ENCODE data around the gene MDC1.
A peak's percentile ranks its signal among the peaks of the same experiment; 100 is the strongest.
"Not testable (repeated sequence)": the region's sequence is repeated elsewhere in the genome, so short reads cannot be mapped to it uniquely, and the experiment has no call there.

The MDC1 gene

DNA sequence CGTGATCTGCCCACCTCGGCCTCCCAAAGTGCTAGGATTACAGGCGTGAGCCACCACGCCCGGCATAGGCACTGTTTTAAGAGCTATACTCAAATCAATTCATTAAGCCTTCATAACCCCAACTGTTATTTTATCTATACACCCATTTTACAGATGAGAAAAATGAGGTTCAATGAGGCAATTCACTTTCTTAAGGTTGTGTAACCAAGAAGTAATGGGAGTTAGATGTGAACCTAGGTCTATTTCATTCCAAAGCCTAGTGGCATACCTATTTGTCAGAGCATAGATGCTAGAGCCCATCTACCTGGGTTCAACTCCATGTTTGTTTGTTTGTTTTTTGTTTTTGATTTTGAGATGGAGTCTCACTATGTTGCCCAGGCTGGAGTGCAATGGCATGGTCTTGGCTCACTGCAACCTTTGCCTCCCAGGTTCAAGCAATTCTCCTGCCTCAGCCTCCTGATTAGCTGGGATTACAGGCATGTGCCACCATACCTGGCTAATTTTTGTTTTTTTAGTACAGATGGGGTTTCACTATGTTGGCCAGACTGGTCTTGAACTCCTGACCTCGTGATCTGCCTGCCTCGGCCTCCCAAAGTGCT lies 39.4 kb upstream of the MDC1 start:
- peaks cover 14% of the 10 kb centered on the region; the same call in 1 of the 2 replicates for H3K4me1 ChIP-seq (ENCODE audit: insufficient read depth, low read length)
- H3K9me3 ChIP-seq (ENCODE audit: control insufficient read depth, insufficient read depth, low read length); H3K36me3 ChIP-seq (ENCODE audit: insufficient read depth, low read length); H3K9ac ChIP-seq (ENCODE audit: low read depth, low read length): not testable (repeated sequence)

DNA sequence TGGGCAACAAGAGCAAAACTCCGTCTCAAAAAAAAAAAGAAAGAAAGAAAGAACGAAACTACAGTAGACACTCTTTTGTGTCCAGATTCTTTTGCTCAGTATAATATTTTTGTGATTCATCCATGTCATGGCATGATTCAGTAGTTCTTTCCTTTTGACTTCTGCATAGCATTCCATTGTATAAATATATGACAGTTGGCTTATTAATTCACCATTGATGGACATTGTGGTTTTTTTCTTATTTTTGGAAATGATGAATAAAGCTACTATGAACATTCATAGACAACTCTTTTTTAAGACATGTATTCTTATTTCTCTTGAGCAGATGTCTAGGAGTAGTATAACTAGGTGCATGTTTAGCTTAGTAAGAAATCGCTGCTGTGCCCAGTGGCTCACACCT lies 37.5 kb upstream of the MDC1 start:
- Histone ChIP-seq H3K9ac (ENCODE audit: low read depth, low read length) (no peak overlapping the region), H3K9me3 (ENCODE audit: control insufficient read depth, insufficient read depth, low read length) (no peaks in the 10 kb centered on the region), H3K4me1 (ENCODE audit: insufficient read depth, low read length) (peaks cover 11% of the 10 kb centered on the region; the same call in 1 of the 2 replicates), H3K36me3 (ENCODE audit: insufficient read depth, low read length) (no peaks in the 10 kb centered on the region; the same call in 1 of the 2 replicates)

DNA sequence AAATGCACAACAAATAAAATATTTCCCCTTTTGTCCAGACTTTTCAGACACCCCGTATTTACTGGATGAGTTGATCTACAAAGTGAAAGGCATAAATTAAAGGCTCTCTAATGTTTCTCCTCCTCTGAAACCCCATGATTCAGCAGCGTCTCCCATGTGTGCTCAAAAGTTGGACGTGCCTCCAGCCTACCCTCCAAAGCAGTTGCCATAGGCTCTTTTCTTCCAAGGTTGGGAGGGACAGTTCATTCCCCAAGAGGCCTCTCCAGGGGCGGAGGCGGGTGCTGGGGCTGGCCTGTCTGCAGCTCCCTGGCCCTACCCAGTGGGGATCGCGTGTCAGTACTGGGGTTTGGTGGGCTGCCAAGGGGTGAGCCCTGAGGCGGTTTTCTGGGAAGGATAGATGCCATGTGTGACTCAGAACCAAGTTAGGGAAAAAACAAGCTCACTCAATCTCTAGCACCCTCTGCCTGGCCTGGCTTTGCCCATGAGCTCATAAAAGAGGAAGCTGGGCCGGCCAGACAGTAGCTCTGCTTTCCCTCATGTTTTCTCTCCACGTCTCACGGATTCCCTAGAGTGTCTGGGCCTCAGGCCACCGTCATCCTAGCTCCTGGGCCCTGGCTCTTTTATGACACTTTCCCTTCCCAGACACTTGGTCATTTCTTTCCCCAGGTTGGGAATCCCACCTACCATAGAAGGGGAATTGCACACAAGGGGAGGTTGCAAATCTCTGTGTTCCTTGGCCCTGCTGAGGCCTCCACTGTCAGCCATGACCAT lies 35.3 kb upstream of the MDC1 start:
- Histone ChIP-seq H3K9ac (ENCODE audit: low read depth, low read length) (no peak overlapping the region), H3K36me3 (ENCODE audit: insufficient read depth, low read length) (no peaks in the 10 kb centered on the region), H3K4me1 (ENCODE audit: insufficient read depth, low read length) (peaks cover 14% of the 10 kb centered on the region; the same call in 1 of the 2 replicates), H3K9me3 (ENCODE audit: control insufficient read depth, insufficient read depth, low read length) (no peaks in the 10 kb centered on the region)

DNA sequence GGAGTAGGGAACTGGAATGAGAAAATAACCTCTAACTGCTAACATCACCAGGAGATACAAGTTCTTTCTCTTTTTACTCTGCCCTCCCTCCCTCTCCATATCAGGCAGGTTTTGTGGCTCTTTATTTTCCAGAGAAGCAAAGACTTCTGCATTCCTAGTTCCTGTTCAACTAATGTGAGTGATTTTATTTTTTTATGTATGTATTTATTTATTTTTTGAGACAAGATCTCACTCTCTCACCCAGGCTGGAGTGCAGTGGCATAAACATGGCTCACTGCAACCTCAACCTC lies 33.2 kb upstream of the MDC1 start:
- Histone ChIP-seq H3K36me3 (ENCODE audit: insufficient read depth, low read length) (no peaks in the 10 kb centered on the region), H3K9ac (ENCODE audit: low read depth, low read length) (no peak overlapping the region), H3K9me3 (ENCODE audit: control insufficient read depth, insufficient read depth, low read length) (no peaks in the 10 kb centered on the region), H3K4me1 (ENCODE audit: insufficient read depth, low read length) (peaks cover 17% of the 10 kb centered on the region; the same call in 1 of the 2 replicates)

- H3K36me3 ChIP-seq (ENCODE audit: insufficient read depth, low read length): no peaks in the 10 kb centered on the region
- no peak overlapping the region for H3K9ac ChIP-seq (ENCODE audit: low read depth, low read length)
- peaks cover 21% of the 10 kb centered on the region; the same call in 1 of the 2 replicates for H3K4me1 ChIP-seq (ENCODE audit: insufficient read depth, low read length)
- H3K9me3 ChIP-seq (ENCODE audit: control insufficient read depth, insufficient read depth, low read length): no peaks in the 10 kb centered on the region
Observed at GRCh38 chr6:30749554-30750378, 32.7 kb upstream of the MDC1 start.

DNA sequence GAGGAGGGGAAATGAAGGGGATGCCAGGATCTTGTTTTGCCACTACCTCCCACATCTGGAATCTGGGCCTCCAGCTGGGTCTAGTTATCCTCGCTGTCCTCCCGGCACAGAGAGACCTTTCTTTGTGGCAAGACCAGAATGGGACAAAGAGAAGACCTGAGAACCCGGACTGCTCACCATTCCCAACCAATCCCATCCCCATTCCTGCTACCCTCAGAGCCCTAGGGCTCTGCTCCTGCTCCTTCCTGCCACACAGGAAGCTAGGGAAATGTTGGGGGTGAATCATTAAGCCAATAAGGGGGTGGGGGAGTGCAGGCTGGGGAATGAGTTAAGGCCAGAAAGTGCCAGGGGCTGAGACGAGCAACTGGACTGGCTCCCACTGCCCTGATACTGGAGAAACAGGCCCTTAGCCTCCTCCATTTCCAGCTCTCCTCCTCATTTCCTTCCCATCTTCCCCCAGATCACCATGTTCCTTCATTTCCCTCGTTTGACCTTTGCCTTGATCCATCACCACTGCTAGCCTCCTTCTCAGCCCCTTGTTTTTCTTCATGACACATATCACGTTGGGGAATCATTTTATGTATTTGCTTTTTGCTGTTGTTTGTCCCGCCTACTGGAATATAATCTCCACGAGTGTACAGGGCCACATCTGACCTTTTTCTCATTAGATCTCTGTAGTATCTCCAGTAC lies 31.9 kb upstream of the MDC1 start:
- Histone ChIP-seq H3K4me1 (ENCODE audit: insufficient read depth, low read length) (peaks cover 21% of the 10 kb centered on the region; the same call in 1 of the 2 replicates), H3K9ac (ENCODE audit: low read depth, low read length) (no peak overlapping the region), H3K36me3 (ENCODE audit: insufficient read depth, low read length) (no peaks in the 10 kb centered on the region), H3K9me3 (ENCODE audit: control insufficient read depth, insufficient read depth, low read length) (no peaks in the 10 kb centered on the region)

DNA sequence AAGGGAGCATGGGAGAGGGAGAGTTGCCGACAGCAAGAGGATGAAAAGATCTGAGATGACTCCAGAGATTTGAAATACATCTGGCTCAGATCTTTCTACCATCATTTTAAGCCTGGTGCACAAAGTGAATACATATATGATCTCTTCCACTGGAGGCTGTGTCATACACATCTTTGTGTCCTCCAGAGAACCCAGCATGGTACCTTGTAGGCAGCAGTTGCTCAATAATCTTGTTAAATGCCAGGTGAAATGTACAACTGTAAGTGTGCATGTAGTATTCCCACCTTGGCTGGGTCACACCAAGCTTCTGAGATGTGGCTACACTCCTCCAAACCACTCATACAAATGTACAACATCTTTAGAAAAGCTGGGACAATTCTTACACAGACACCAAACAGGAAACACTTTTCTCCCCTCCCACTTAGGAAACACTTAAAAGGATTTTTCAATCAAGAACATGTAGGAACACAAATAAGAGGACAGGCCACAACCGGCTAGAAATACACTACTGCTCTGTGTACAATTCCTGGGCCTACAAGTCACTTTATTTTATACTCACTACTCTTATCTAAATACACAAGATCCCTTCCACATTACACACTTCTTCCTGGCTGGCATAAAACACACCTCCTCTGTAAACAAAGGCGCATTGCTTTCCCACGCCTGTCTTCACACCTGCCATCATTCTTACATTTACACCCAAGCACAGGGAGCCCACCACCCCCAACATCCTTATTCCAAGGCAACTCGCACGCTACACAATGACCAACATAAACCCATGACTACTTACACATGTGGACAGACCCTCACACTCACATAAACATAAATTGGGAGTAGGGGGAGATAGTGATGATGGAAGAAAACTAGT lies 31.1 kb upstream of the MDC1 start:
- Histone ChIP-seq H3K9ac (ENCODE audit: low read depth, low read length) (no peak overlapping the region), H3K4me1 (ENCODE audit: insufficient read depth, low read length) (peaks cover 21% of the 10 kb centered on the region; the same call in 1 of the 2 replicates), H3K9me3 (ENCODE audit: control insufficient read depth, insufficient read depth, low read length) (no peaks in the 10 kb centered on the region), H3K36me3 (ENCODE audit: insufficient read depth, low read length) (0 out of 2 replicates have a peak, but pooled peaks cover 5% of the 10 kb centered on the region)

DNA sequence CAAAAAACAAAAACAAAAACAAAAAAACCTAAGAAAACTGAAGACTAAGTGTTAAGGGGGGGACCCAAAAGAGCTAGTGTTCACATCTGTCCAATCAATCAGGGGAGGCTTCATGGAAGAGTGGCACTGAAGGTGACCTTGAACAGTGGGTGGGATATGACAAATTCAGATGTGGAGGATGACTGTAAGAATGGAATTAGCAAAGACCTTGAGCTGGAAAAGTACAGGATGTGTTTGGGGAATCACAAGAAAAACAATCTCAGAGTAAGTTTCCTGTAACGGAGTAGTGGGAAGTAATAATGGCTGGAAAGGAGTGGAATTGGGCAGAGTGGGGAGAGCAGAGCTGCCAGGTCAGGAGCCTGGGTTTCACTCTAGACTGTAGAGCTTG lies 30.2 kb upstream of the MDC1 start:
- H3K9me3 ChIP-seq (ENCODE audit: control insufficient read depth, insufficient read depth, low read length): no peaks in the 10 kb centered on the region
- no peak overlapping the region for H3K9ac ChIP-seq (ENCODE audit: low read depth, low read length)
- 0 out of 2 replicates have a peak, but pooled peaks cover 5% of the 10 kb centered on the region for H3K36me3 ChIP-seq (ENCODE audit: insufficient read depth, low read length)
- H3K4me1 ChIP-seq (ENCODE audit: insufficient read depth, low read length): peaks cover 21% of the 10 kb centered on the region; the same call in 1 of the 2 replicates

DNA sequence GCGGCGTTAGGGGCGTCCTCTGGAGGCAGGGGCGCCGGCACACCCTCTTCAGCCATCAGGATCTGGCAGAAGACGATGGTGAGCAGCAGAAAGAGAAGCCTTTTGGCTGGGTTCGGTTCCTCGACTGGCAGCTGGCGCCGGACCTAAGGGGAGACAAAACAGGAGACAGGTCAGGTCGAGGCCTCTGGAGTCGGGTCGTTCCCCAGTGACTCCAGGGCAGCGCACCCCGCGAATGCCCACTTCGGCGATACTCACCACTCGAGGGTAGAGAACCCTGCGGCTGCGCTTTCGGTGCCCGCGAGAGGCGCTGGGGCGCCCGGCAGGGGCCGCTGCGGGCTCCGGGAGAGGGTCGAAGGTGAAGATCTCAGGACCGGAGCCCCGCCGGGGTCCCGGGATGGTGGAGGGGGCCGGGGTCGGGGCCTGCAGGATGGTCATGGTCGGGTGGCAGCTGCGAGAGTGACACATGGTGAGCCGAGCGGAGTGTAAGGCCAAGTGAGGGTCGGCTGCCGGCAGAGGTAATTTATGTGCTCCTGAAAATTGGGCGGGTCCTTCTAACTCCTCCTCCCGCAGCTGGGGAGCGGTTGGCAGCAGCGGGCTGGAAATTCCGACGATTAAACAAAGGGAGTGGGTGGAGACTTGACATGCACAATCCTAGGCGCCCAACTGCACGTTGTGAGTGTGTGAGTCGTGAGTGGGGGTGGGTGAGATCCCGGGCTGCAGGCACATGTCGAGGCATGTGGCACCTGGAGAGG lies 27.1 kb upstream of the MDC1 start, which contains the start of gene IER3:
IER3 (minus strand) TSS at position 494 of the 752 bp plus-strand sequence; CDS start at position 465, 29 bp downstream.
- no peaks in the 10 kb centered on the region for H3K9me3 ChIP-seq (ENCODE audit: control insufficient read depth, insufficient read depth, low read length)
- peaks cover 16% of the 10 kb centered on the region; the same call in 1 of the 2 replicates for H3K36me3 ChIP-seq (ENCODE audit: insufficient read depth, low read length)
- peaks cover 21% of the 10 kb centered on the region; the same call in 1 of the 2 replicates for H3K4me1 ChIP-seq (ENCODE audit: insufficient read depth, low read length)
- peak within 1 kb of the TSS; percentile 85 for H3K9ac ChIP-seq (ENCODE audit: low read depth, low read length)

DNA sequence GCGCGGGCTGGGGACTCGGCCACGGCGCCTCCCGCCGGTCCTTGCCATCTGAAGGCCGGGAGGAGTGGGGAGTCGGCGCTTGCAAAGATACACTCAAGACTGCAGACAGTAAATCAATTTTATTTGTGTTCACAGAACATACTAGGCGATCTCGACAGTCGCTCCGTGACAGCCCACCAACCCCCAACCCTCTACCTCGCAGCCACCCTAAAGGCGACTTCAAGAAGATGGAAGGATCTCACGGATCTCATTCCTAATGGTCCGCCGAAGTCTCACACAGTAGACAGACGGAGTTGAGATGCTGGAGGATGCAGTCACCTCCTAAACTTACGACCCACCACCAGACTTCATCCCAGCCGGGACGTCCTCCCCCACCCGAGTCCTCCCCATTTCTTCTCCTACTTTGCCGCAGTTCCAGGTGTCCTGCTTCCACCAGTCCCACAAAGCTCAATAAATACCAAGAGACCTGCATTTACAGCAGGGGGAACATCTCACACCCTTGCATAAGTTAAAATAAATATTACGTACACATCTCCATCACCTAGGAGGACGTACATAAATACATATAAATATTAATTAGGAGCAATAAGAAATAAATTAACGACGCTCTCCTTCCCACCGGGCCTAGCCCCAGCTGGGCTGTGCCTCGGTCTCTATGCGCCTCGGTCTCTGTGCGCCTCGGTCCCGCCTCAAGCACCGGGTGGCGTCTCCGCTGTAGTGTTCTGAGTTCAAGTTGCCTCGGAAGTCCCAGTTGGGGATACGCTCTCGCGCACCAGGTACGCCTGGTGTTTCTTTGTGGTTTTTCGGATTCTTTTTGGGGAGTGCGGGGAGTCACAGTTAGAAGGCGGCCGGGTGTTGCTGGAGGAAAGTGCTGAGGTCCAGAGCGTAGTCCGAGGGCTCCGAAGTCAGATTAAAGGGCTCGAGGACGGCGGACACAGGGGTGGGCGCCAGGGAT lies 26.3 kb upstream of the MDC1 start:
- Histone ChIP-seq H3K9ac (ENCODE audit: low read depth, low read length) (peak overlapping the region; percentile 85), H3K4me1 (ENCODE audit: insufficient read depth, low read length) (peaks cover 13% of the 10 kb centered on the region; the same call in 1 of the 2 replicates), H3K36me3 (ENCODE audit: insufficient read depth, low read length) (peaks cover 22% of the 10 kb centered on the region), H3K9me3 (ENCODE audit: control insufficient read depth, insufficient read depth, low read length) (no peaks in the 10 kb centered on the region)

DNA sequence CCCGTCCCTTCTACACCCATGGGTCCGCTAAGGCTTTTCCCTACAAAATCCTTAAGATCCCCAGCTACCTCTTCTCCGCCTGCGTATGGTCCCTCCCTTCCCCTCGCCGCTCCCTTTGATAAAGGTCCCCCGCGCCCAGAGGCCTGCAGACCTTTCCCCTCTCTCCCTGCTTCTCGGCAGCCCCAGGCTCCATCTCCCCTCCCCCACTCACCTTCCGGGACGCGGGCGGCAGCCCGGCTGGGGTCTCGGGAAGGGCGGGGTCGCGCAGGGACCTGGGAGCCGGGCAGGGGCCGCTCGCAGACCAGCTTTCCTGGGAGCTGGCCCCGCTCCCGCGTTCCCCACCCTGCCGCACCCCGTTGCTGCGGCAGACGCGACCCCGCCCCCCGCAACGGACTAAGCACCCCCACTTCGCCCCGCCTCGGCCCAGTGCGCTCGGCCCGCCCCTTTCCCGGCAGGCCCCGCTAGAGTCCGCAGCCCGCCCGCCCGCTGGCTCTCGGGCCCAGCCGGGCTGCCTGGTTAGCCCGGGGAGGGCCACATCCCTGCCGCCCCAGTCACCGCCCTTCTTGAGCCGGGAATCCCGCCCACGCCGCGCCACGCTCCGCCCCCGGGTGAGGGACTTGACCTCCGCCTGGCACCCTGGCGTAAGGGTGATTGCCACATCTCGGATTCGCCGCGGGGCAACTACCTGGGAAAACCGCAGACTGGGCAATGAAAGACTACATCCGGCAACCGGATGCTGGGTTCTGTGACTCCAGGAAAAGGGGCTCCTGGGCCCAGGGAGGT lies 25.4 kb upstream of the MDC1 start, which contains the start of gene FLOT1:
FLOT1 (minus strand) TSS at position 372 of the 783 bp plus-strand sequence. CDS start 498 bp downstream, outside the sequence.
- H3K36me3 ChIP-seq (ENCODE audit: insufficient read depth, low read length): peaks cover 31% of the 10 kb centered on the region
- H3K4me1 ChIP-seq (ENCODE audit: insufficient read depth, low read length): peaks cover 13% of the 10 kb centered on the region; the same call in 1 of the 2 replicates
- H3K9ac ChIP-seq (ENCODE audit: low read depth, low read length): peak within 1 kb of the TSS; percentile 85
- no peaks in the 10 kb centered on the region for H3K9me3 ChIP-seq (ENCODE audit: control insufficient read depth, insufficient read depth, low read length)

Data from ES-I3 (cell line).